Measurements from ENCODE around the gene RAPGEF6.

The RAPGEF6 gene

GRCh38 chr5:131530706-131531331, 104.2 kb downstream of the RAPGEF6 start:
- Histone ChIP-seq H3K9me3 (ENCODE audit: low read depth, low read length) (no peaks in the 10 kb centered on the region), H3K4me3 (no peak overlapping the region), H3K36me3 (ENCODE audit: insufficient read depth, low read length) (no peaks in the 10 kb centered on the region), H3K27ac (no peak overlapping the region), H3K9ac (ENCODE audit: insufficient read length) (no peak overlapping the region)
- no peak for DNase-seq (ENCODE audit: low read depth, low spot score)
- TF ChIP-seq POLR2AphosphoS5 (IDR thresholded peaks at IDR 0.05; ENCODE audit: borderline replicate concordance, low read depth, low read length) (no peak), FOXP2 (optimal IDR thresholded peaks at IDR 0.05; ENCODE audit: control extremely low read depth, extremely low read length, insufficient read depth) (no peak), EZH2 (IDR thresholded peaks at IDR 0.05) (no peak)

DNA sequence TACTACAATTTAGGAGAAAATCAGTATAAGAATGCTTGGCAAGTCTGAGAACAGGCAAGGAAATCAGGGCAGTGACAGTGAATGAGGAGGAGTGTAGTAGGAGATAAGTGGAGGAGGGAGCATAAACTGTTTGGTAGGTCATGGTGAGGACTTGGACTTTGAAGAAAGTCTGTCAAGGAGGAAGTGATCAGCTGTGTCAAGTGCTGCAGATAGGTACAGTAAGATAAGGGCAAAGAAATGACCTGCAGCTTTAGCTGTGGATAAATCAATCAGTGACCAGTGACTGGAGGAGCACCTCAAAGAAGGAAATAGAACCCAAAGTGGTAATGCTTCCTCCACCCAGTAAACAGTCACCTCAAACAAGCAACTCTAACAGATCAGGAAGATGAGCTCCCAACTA, 106.3 kb downstream of the RAPGEF6 start:
- TF ChIP-seq FOXP2 (optimal IDR thresholded peaks at IDR 0.05; ENCODE audit: control extremely low read depth, extremely low read length, insufficient read depth) (no peak), POLR2AphosphoS5 (IDR thresholded peaks at IDR 0.05; ENCODE audit: borderline replicate concordance, low read depth, low read length) (no peak), EZH2 (IDR thresholded peaks at IDR 0.05) (no peak)
- DNase-seq (ENCODE audit: low read depth, low spot score), result no peak
- no peak overlapping the region for H3K4me3 ChIP-seq
- H3K36me3 ChIP-seq (ENCODE audit: insufficient read depth, low read length), result no peaks in the 10 kb centered on the region
- no peak overlapping the region for H3K9ac ChIP-seq (ENCODE audit: insufficient read length)
- H3K27ac ChIP-seq, result no peak overlapping the region
- no peaks in the 10 kb centered on the region for H3K9me3 ChIP-seq (ENCODE audit: low read depth, low read length)

DNA sequence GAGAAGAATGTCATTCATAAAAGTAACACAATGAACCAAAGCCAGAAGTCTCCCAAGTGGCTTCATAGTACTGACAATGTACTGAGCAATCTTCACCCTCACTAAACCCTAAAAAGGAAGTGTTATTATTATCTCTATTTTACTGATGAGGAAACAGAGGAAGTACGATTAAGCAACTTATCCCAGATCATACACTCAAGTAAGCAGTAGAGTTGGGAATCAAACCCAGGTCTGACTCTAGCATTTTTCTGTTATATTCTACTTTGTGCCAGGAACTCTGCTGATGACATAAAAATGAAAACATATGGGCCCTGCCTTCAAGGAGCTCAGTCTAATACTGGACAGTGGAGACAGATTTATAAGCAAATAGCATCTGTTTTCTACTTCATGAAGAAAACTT, 109.2 kb downstream of the RAPGEF6 start:
- H3K27ac ChIP-seq, result no peak overlapping the region
- H3K4me3 ChIP-seq, result no peak overlapping the region
- no peak overlapping the region for H3K9ac ChIP-seq (ENCODE audit: insufficient read length)
- H3K36me3 ChIP-seq (ENCODE audit: insufficient read depth, low read length), result peaks cover 3% of the 10 kb centered on the region; the same call in 1 of the 2 replicates
- H3K9me3 ChIP-seq (ENCODE audit: low read depth, low read length), result no peaks in the 10 kb centered on the region
- no peak for TF ChIP-seq EZH2 (IDR thresholded peaks at IDR 0.05)
- TF ChIP-seq POLR2AphosphoS5 (IDR thresholded peaks at IDR 0.05; ENCODE audit: borderline replicate concordance, low read depth, low read length), result no peak
- TF ChIP-seq FOXP2 (optimal IDR thresholded peaks at IDR 0.05; ENCODE audit: control extremely low read depth, extremely low read length, insufficient read depth), result no peak
- DNase-seq (ENCODE audit: low read depth, low spot score), result no peak

GRCh38 chr5:131524431-131524830, 110.6 kb downstream of the RAPGEF6 start:
- no peak overlapping the region for H3K4me3 ChIP-seq
- H3K27ac ChIP-seq, result no peak overlapping the region
- no peaks in the 10 kb centered on the region for H3K9me3 ChIP-seq (ENCODE audit: low read depth, low read length)
- no peak overlapping the region for H3K9ac ChIP-seq (ENCODE audit: insufficient read length)
- no peak for DNase-seq (ENCODE audit: low read depth, low spot score)
- peaks cover 14% of the 10 kb centered on the region for H3K36me3 ChIP-seq (ENCODE audit: insufficient read depth, low read length)
- TF ChIP-seq EZH2 (IDR thresholded peaks at IDR 0.05) (no peak), POLR2AphosphoS5 (IDR thresholded peaks at IDR 0.05; ENCODE audit: borderline replicate concordance, low read depth, low read length) (no peak), FOXP2 (optimal IDR thresholded peaks at IDR 0.05; ENCODE audit: control extremely low read depth, extremely low read length, insufficient read depth) (no peak)

GRCh38 chr5:131523500-131524185, 111.4 kb downstream of the RAPGEF6 start:
- Histone ChIP-seq H3K9ac (ENCODE audit: insufficient read length) (no peak overlapping the region), H3K4me3 (no peak overlapping the region), H3K9me3 (ENCODE audit: low read depth, low read length) (no peaks in the 10 kb centered on the region), H3K27ac (no peak overlapping the region), H3K36me3 (ENCODE audit: insufficient read depth, low read length) (peaks cover 16% of the 10 kb centered on the region)
- DNase-seq (ENCODE audit: low read depth, low spot score), result no peak
- TF ChIP-seq POLR2AphosphoS5 (IDR thresholded peaks at IDR 0.05; ENCODE audit: borderline replicate concordance, low read depth, low read length) (no peak), EZH2 (IDR thresholded peaks at IDR 0.05) (no peak), FOXP2 (optimal IDR thresholded peaks at IDR 0.05; ENCODE audit: control extremely low read depth, extremely low read length, insufficient read depth) (no peak)

GRCh38 chr5:131521252-131521651, 113.8 kb downstream of the RAPGEF6 start:
- Histone ChIP-seq H3K27ac (no peak overlapping the region), H3K9ac (ENCODE audit: insufficient read length) (no peak overlapping the region), H3K9me3 (ENCODE audit: low read depth, low read length) (no peaks in the 10 kb centered on the region), H3K4me3 (no peak overlapping the region), H3K36me3 (ENCODE audit: insufficient read depth, low read length) (peaks cover 16% of the 10 kb centered on the region)
- DNase-seq (ENCODE audit: low read depth, low spot score), result no peak
- TF ChIP-seq EZH2 (IDR thresholded peaks at IDR 0.05) (no peak), POLR2AphosphoS5 (IDR thresholded peaks at IDR 0.05; ENCODE audit: borderline replicate concordance, low read depth, low read length) (no peak), FOXP2 (optimal IDR thresholded peaks at IDR 0.05; ENCODE audit: control extremely low read depth, extremely low read length, insufficient read depth) (no peak)

- no peak overlapping the region for H3K9ac ChIP-seq (ENCODE audit: insufficient read length)
- no peak overlapping the region for H3K27ac ChIP-seq
- no peak for DNase-seq (ENCODE audit: low read depth, low spot score)
- H3K36me3 ChIP-seq (ENCODE audit: insufficient read depth, low read length), result peaks cover 10% of the 10 kb centered on the region
- peak overlapping the region; percentile 3; the same call in 1 of the 2 replicates for H3K4me3 ChIP-seq
- TF ChIP-seq FOXP2 (optimal IDR thresholded peaks at IDR 0.05; ENCODE audit: control extremely low read depth, extremely low read length, insufficient read depth) (no peak), POLR2AphosphoS5 (IDR thresholded peaks at IDR 0.05; ENCODE audit: borderline replicate concordance, low read depth, low read length) (no peak), EZH2 (IDR thresholded peaks at IDR 0.05) (no peak)
- H3K9me3 ChIP-seq (ENCODE audit: low read depth, low read length), result no peaks in the 10 kb centered on the region
Measured at GRCh38 chr5:131515348-131515747, 119.7 kb downstream of the RAPGEF6 start.

GRCh38 chr5:131514316-131515283, 120.4 kb downstream of the RAPGEF6 start:
- TF ChIP-seq EZH2 (IDR thresholded peaks at IDR 0.05) (no peak), POLR2AphosphoS5 (IDR thresholded peaks at IDR 0.05; ENCODE audit: borderline replicate concordance, low read depth, low read length) (no peak), FOXP2 (optimal IDR thresholded peaks at IDR 0.05; ENCODE audit: control extremely low read depth, extremely low read length, insufficient read depth) (no peak)
- H3K4me3 ChIP-seq, result peak overlapping the region; percentile 3; the same call in 1 of the 2 replicates
- peak; percentile 24 for DNase-seq (ENCODE audit: low read depth, low spot score)
- no peak overlapping the region for H3K27ac ChIP-seq
- no peaks in the 10 kb centered on the region for H3K9me3 ChIP-seq (ENCODE audit: low read depth, low read length)
- no peak overlapping the region for H3K9ac ChIP-seq (ENCODE audit: insufficient read length)
- H3K36me3 ChIP-seq (ENCODE audit: insufficient read depth, low read length), result peaks cover 12% of the 10 kb centered on the region

All from SK-N-MC (cell line).